Measurements from ENCODE around the gene SPO11. TPM values are rescaled to one million over a fixed set of nuclear protein-coding genes. Genes with fewer than 3 reads are reported as not detected.
A peak's percentile ranks its signal among the peaks of the same experiment; 100 is the strongest.
"Not testable (repeated sequence)": the region's sequence is repeated elsewhere in the genome, so short reads cannot be mapped to it uniquely, and the experiment has no call there.

SPO11 gene
- total RNA-seq, 1 donor from 2014 or later: not detected

GRCh38 chr20:57341663-57342062, 12.1 kb downstream of the SPO11 start:
- Mint-ChIP-seq H3K4me1 (no peaks in the 10 kb centered on the region), H3K27ac (no peak overlapping the region), H3K36me3 (ENCODE audit: low read depth) (no peaks in the 10 kb centered on the region), H3K9me3 (no peaks in the 10 kb centered on the region), H3K27me3 (peaks cover 16% of the 10 kb centered on the region), H3K4me3 (no peak overlapping the region)
- ChIA-PET CTCF (no interaction called here), POLR2A (interaction anchor here (0.6 kb wide), 1 partner anchor 906 kb away, joined by 3 read pairs; no protein-coding TSS in a partner anchor)
- intact Hi-C loops (cut with micrococcal nuclease): no loop called here
- DNase-seq: no peak
- no peak for TF ChIP-seq CTCF (IDR thresholded peaks at IDR 0.05)
- ATAC-seq (ENCODE audit: low read depth): no peak

GRCh38 chr20:57342829-57343228, 13.2 kb downstream of the SPO11 start:
- ATAC-seq (ENCODE audit: low read depth) (no peak), DNase-seq (no peak)
- Mint-ChIP-seq H3K27me3 (peaks cover 18% of the 10 kb centered on the region), H3K4me1 (no peaks in the 10 kb centered on the region), H3K9me3 (no peaks in the 10 kb centered on the region), H3K27ac (no peak overlapping the region), H3K36me3 (ENCODE audit: low read depth) (no peaks in the 10 kb centered on the region), H3K4me3 (no peak overlapping the region)
- no peak for TF ChIP-seq CTCF (IDR thresholded peaks at IDR 0.05)
- intact Hi-C loops (cut with micrococcal nuclease): no loop called here
- ChIA-PET CTCF (interaction anchor here (1.3 kb wide), 1 partner anchor 9 kb away, joined by 3 read pairs; no protein-coding TSS in a partner anchor), POLR2A (no interaction called here)

GRCh38 chr20:57346477-57346876, 16.9 kb downstream of the SPO11 start:
- DNase-seq (no peak), ATAC-seq (ENCODE audit: low read depth) (peak; percentile 29)
- intact Hi-C loops (cut with micrococcal nuclease): loop anchor here (1.0 to 5.0 kb wide), 3 partner anchors 254 to 1099 kb away; partner anchors contain the start of gene MC3R
- Mint-ChIP-seq H3K4me3 (no peak overlapping the region), H3K4me1 (peaks cover 2% of the 10 kb centered on the region), H3K27ac (no peak overlapping the region), H3K27me3 (peaks cover 10% of the 10 kb centered on the region), H3K9me3 (no peaks in the 10 kb centered on the region), H3K36me3 (ENCODE audit: low read depth) (peaks cover 1% of the 10 kb centered on the region)
- no peak for TF ChIP-seq CTCF (IDR thresholded peaks at IDR 0.05)
- ChIA-PET POLR2A (no interaction called here), CTCF (interaction anchor here (1.0 to 1.6 kb wide), 4 partner anchors 11 to 796 kb away, joined by 4 to 11 read pairs (median 4); no protein-coding TSS in a partner anchor)

GRCh38 chr20:57347393-57347792, 17.8 kb downstream of the SPO11 start:
- TF ChIP-seq CTCF (IDR thresholded peaks at IDR 0.05): no peak
- peaks cover 6% of the 10 kb centered on the region for H3K36me3 Mint-ChIP-seq (ENCODE audit: low read depth)
- H3K4me3 Mint-ChIP-seq: no peak overlapping the region
- no peaks in the 10 kb centered on the region for H3K9me3 Mint-ChIP-seq
- ChIA-PET CTCF (interaction anchor here (1.0 kb wide), 1 partner anchor 797 kb away, joined by 3 read pairs; no protein-coding TSS in a partner anchor), POLR2A (no interaction called here)
- no peak overlapping the region for H3K27ac Mint-ChIP-seq
- intact Hi-C loops (cut with micrococcal nuclease): loop anchor here (5.0 kb wide), 1 partner anchor 1100 kb away; the partner anchor contains the start of gene MC3R
- DNase-seq (no peak), ATAC-seq (ENCODE audit: low read depth) (no peak)
- H3K27me3 Mint-ChIP-seq: peaks cover 7% of the 10 kb centered on the region
- peaks cover 11% of the 10 kb centered on the region for H3K4me1 Mint-ChIP-seq

GRCh38 chr20:57348200-57348921, 18.8 kb downstream of the SPO11 start:
- H3K9me3 Mint-ChIP-seq; H3K27ac Mint-ChIP-seq; POLR2A ChIA-PET; ATAC-seq (ENCODE audit: low read depth); H3K4me3 Mint-ChIP-seq; DNase-seq; H3K27me3 Mint-ChIP-seq: not testable (repeated sequence)
- intact Hi-C loops (cut with micrococcal nuclease): loop anchor here (5.0 kb wide), 1 partner anchor 1101 kb away; the partner anchor contains the start of gene MC3R
- Mint-ChIP-seq H3K4me1 (peaks cover 16% of the 10 kb centered on the region), H3K36me3 (ENCODE audit: low read depth) (peaks cover 13% of the 10 kb centered on the region)
- CTCF ChIA-PET: interaction anchor here (1.0 kb wide), 1 partner anchor 798 kb away, joined by 3 read pairs; no protein-coding TSS in a partner anchor

- DNase-seq; H3K27me3 Mint-ChIP-seq; ATAC-seq (ENCODE audit: low read depth); H3K9me3 Mint-ChIP-seq: not testable (repeated sequence)
- H3K4me1 Mint-ChIP-seq: peaks cover 17% of the 10 kb centered on the region
- H3K4me3 Mint-ChIP-seq: peak overlapping the region; percentile 25
- CTCF ChIA-PET: interaction anchor here (1.6 kb wide), 1 partner anchor 9 kb away, joined by 5 read pairs; no protein-coding TSS in a partner anchor
- POLR2A ChIA-PET: interaction anchor here (0.8 kb wide), 1 partner anchor 49 kb away, joined by 3 read pairs; no protein-coding TSS in a partner anchor
- peak overlapping the region; percentile 20 for H3K27ac Mint-ChIP-seq
- intact Hi-C loops (cut with micrococcal nuclease): loop anchor here (5.0 kb wide), 1 partner anchor 1102 kb away; the partner anchor contains the start of gene MC3R
- peaks cover 20% of the 10 kb centered on the region for H3K36me3 Mint-ChIP-seq (ENCODE audit: low read depth)
These were observed 19.4 kb downstream of the SPO11 start for GRCh38 chr20:57348922-57349574.

All from activated B cell treated with CpG ODN at 0.5 μM for 24 hours (primary cell).